GM12864 (cell line): Measurements from ENCODE around the gene CAV1.

ENCODE experiments used
- DNase-seq: peaks from one replicate; pipeline ENCODE4 v3.0.0-alpha.2; 2011; ENCODE audit warnings: low read depth
- H3K4me3 ChIP-seq: 2 replicates; pipeline ENCODE4 v1.5.1; 2011; ENCODE audit warnings: mild to moderate bottlenecking, low read depth, low read length, control low read depth
- CTCF ChIP-seq: IDR thresholded peaks from 2 replicates; pipeline ENCODE4 v1.5.1; 2011; ENCODE audit warnings: low read depth, mild to moderate bottlenecking, moderate library complexity, low read length, control low read depth, inconsistent platforms; ENCODE audit errors: missing control alignments

Gene CAV1

DNA sequence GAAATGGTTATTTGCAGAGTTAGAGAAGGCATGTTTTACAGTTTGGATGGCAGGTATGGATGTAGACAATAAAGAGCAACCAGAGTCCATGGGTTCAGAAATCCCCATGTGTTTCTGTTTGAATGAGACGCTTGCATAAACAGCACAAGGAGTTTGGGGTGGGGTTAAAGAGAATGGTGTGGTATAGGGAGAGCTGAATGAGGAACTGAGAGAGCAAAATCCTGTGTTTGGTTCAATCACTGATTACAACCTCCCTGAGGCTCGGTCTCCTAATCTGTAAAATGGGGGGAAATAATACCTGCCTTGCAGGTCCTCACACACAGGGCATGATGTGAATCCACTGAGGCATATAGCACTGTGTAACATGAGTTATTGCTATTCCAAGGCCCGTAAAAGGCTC, 23.7 kb downstream of the CAV1 start:
- DNase-seq, result peak; percentile 47
- H3K4me3 ChIP-seq, result no peak overlapping the region
- no peak for TF ChIP-seq CTCF

DNA sequence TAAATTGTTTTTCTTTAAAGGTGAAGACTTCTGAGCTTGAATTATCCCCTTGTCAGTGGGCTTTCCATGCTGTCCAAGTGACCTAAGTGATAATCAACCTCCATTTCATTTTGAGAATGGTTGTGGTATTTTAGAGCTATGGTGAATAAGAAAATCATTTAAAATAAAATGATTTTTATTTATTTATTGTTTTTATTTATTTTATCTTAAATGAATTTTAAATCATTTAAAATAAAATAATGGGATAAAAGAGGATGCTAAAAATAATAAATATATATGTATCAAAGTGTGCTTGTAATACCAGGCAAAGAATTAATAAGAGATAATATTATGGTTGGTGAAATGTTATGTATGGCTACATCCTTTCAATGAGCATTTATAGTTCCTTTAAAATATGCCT, 24.5 kb downstream of the CAV1 start:
- TF ChIP-seq CTCF, result no peak
- DNase-seq, result no peak
- H3K4me3 ChIP-seq, result no peak overlapping the region

DNA sequence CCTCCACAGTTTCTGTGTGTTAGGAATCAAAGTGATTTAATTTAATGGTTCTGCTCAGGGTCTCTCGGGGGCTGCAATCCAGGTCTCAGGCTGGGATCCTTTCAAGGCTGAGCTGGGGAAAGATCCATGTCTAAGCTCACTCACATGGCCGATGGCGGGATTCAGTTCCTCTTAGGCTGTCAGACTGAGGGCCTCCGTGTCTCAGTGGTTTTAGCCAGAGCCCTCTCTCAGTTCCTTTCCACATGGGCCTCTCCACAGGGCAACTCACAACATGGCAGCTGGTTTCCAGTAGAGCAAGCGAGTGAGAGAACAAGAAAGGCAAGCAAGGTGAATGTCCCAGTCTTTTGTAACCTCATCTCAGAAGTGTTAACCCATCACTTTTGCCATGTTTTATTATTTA, 26.9 kb downstream of the CAV1 start:
- H3K4me3 ChIP-seq, result no peak overlapping the region
- TF ChIP-seq CTCF, result no peak
- no peak for DNase-seq

DNA sequence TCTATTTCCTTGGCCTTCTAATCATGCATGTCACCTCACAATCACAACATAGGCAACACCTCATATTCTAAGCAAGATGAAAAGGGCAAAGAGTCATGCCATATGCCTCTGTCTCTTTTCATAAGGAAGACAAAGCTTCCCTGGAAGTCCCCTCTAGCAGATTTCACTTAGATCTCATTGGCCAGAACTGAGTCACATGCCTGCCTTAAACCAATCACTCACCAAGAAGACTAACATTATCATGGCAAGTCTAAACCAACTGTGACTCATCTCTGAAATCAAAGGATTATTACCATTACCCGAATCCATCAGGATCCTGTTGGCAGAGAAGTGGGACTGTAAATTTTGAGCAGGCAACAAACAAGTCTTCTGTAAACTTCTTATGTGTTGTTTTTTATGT, 27.8 kb downstream of the CAV1 start:
- no peak for DNase-seq
- H3K4me3 ChIP-seq, result no peak overlapping the region
- no peak for TF ChIP-seq CTCF

DNA sequence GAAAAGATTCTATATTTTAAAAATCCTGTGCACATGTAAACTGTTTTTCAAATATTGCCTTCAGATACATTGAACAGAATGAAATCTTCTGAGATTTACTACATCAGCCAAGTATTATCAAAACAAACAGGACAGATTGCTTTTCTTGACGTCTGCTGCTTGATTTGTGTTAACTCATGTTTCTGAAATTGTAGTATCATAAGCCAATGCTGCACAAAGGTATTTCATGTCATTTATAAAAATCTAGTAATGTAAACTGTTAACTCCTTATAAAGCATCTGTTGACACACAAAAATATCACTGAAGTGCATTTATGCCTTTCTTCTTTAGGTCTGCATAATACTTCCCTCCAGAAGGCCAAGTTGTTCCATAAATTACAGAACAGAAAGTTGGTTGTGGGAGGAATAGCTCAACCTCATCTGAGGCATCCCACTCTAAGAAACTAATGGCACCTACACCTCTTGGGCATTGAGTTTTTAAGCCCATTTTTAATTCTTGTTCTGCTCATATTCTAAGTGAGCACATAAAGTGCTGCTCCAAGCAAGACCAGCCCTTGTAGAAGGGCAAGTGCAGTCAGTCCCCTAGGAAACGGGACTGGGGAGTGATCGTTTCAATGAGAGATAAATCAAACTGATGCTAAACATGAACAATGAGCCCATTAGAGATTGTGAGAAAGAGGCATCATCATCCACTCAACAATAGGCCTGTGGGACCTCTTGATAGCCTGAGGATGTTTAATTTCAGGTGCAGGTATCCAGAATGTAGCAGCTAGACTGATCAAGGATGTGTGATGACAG, 28.5 kb downstream of the CAV1 start:
- H3K4me3 ChIP-seq, result no peak overlapping the region
- TF ChIP-seq CTCF, result no peak
- DNase-seq, result no peak

DNA sequence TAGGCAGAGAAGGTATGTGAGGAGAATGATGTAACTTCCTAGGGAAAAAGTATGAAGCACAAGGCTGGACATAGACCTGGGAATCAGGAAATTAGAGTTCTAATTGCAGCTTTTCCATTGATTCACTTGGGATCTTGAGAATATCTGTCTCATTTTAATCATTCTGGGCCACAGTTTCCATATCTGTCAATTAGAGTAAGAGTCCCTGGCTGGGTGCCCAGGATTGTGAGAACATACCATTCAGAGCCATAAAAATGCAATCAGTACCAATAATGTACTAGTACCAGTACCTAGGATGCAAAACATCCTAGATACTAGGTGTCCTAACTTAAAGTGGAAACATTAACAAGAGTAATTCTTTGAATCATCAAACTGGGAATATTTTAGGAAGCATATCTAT, 29.6 kb downstream of the CAV1 start:
- H3K4me3 ChIP-seq, result no peak overlapping the region

More for the DNA sequence above, 29.6 kb downstream of the CAV1 start:
- TF ChIP-seq CTCF, result no peak
- no peak for DNase-seq
